Measurements from ENCODE around the gene ZNF506.
"Not testable (repeated sequence)": the region's sequence is repeated elsewhere in the genome, so short reads cannot be mapped to it uniquely, and the experiment has no call there.

Gene ZNF506

GRCh38 chr19:19826875-19827274 lies 5.3 kb upstream of the ZNF506 start:
- Histone ChIP-seq H3K4me3 (ENCODE audit: low read length in 2 of 2) (no peak overlapping the region), H3K27ac (ENCODE audit: low read length) (no peak overlapping the region), H3K27me3 (ENCODE audit: control insufficient read depth in 1 of 2, insufficient read depth in 2 of 2, low read length in 2 of 2) (no peaks in the 10 kb centered on the region), H3K9ac (ENCODE audit: low read length in 2 of 2) (no peak overlapping the region), H3K9me3 (ENCODE audit: control insufficient read depth in 2 of 2, low read length in 2 of 2) (peaks cover 2 to 17% of the 10 kb centered on the region in 2 donors), H3K36me3 (ENCODE audit: control insufficient read depth in 2 of 2, insufficient read depth in 2 of 2, low read length in 2 of 2) (no peaks in the 10 kb centered on the region), H3K4me1 (ENCODE audit: control insufficient read depth, insufficient read depth, low read length) (no peaks in the 10 kb centered on the region)

DNA sequence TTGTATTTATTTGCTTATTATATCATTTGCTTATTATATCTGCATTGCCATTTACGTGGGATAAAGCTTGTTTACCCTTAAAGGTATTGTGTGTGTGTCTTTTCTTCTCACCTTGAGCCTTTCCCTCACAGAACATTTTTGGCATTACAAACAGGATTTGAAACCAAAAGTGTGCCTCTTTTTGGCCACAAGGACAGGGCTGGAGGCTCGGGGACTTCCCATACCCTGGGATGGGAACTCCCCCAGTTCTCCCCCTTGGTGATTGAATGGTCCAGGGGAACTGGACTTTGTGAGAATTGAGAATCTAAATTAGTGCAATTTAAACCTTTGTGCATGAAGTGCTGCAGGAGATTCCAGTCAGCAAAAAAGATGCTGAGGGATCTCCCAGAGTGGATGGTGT lies 2.4 kb upstream of the ZNF506 start:
- Histone ChIP-seq H3K9ac (ENCODE audit: low read length in 2 of 2) (no peak overlapping the region), H3K4me3 (ENCODE audit: low read length in 2 of 2) (no peak overlapping the region), H3K27ac (ENCODE audit: low read length) (no peak overlapping the region), H3K9me3 (ENCODE audit: control insufficient read depth in 2 of 2, low read length in 2 of 2) (peaks cover 0 to 3% of the 10 kb centered on the region in 2 donors), H3K27me3 (ENCODE audit: control insufficient read depth in 1 of 2, insufficient read depth in 2 of 2, low read length in 2 of 2) (no peaks in the 10 kb centered on the region), H3K4me1 (ENCODE audit: control insufficient read depth, insufficient read depth, low read length) (no peaks in the 10 kb centered on the region), H3K36me3 (ENCODE audit: control insufficient read depth in 2 of 2, insufficient read depth in 2 of 2, low read length in 2 of 2) (no peaks in the 10 kb centered on the region)

GRCh38 chr19:19821976-19822375 lies 426 bp upstream of the ZNF506 start:
- not testable (repeated sequence) for H3K36me3 ChIP-seq (ENCODE audit: control insufficient read depth in 2 of 2, insufficient read depth in 2 of 2, low read length in 2 of 2); H3K4me1 ChIP-seq (ENCODE audit: control insufficient read depth, insufficient read depth, low read length); H3K9me3 ChIP-seq (ENCODE audit: control insufficient read depth in 2 of 2, low read length in 2 of 2); H3K27me3 ChIP-seq (ENCODE audit: control insufficient read depth in 1 of 2, insufficient read depth in 2 of 2, low read length in 2 of 2)
- H3K9ac ChIP-seq (ENCODE audit: low read length in 2 of 2): peak overlapping the region; percentile 69 to 88
- H3K27ac ChIP-seq (ENCODE audit: low read length): peak overlapping the region; percentile 41
- H3K4me3 ChIP-seq (ENCODE audit: low read length in 2 of 2): peak overlapping the region; percentile 57 to 97

- H3K4me1 ChIP-seq (ENCODE audit: control insufficient read depth, insufficient read depth, low read length): no peaks in the 10 kb centered on the region
- H3K27ac ChIP-seq (ENCODE audit: low read length): peak overlapping the region; percentile 97
- H3K36me3 ChIP-seq (ENCODE audit: control insufficient read depth in 2 of 2, insufficient read depth in 2 of 2, low read length in 2 of 2): no peaks in the 10 kb centered on the region
- H3K9ac ChIP-seq (ENCODE audit: low read length in 2 of 2): peak overlapping the region; percentile 88 to 99
- no peaks in the 10 kb centered on the region for H3K27me3 ChIP-seq (ENCODE audit: control insufficient read depth in 1 of 2, insufficient read depth in 2 of 2, low read length in 2 of 2)
- peak overlapping the region; percentile 92 to 97 for H3K4me3 ChIP-seq (ENCODE audit: low read length in 2 of 2)
- no peaks in the 10 kb centered on the region for H3K9me3 ChIP-seq (ENCODE audit: control insufficient read depth in 2 of 2, low read length in 2 of 2)
Observed at GRCh38 chr19:19820774-19821320, 703 bp downstream of the ZNF506 start.

- Histone ChIP-seq H3K9ac (ENCODE audit: low read length in 2 of 2) (no peak overlapping the region), H3K9me3 (ENCODE audit: control insufficient read depth in 2 of 2, low read length in 2 of 2) (no peaks in the 10 kb centered on the region), H3K36me3 (ENCODE audit: control insufficient read depth in 2 of 2, insufficient read depth in 2 of 2, low read length in 2 of 2) (no peaks in the 10 kb centered on the region), H3K4me3 (ENCODE audit: low read length in 2 of 2) (no peak overlapping the region), H3K27ac (ENCODE audit: low read length) (no peak overlapping the region), H3K4me1 (ENCODE audit: control insufficient read depth, insufficient read depth, low read length) (no peaks in the 10 kb centered on the region), H3K27me3 (ENCODE audit: control insufficient read depth in 1 of 2, insufficient read depth in 2 of 2, low read length in 2 of 2) (no peaks in the 10 kb centered on the region)
Observed at GRCh38 chr19:19817357-19817756, 4.2 kb downstream of the ZNF506 start.

DNA sequence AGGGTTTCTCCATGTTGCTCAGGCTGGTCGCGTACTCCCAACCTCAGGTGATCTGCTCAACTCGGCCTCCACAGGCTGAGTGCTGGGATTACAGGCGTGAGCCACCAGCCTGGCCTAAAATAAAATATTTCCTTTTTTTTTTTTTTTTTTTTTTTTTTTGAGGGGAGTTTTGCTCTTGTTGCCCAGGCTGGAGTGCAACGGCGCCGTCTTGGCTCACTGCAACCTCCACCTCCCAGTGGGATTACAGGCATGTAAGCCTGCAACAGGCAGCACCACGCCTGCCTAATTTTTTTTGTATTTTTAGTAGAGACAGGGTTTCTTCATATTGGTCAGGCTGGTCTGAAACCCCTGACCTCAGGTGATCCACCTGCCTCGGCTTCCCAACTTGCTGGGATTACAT lies 4.9 kb downstream of the ZNF506 start:
- Histone ChIP-seq H3K27ac (ENCODE audit: low read length) (no peak overlapping the region), H3K36me3 (ENCODE audit: control insufficient read depth in 2 of 2, insufficient read depth in 2 of 2, low read length in 2 of 2) (no peaks in the 10 kb centered on the region), H3K4me3 (ENCODE audit: low read length in 2 of 2) (no peak overlapping the region), H3K27me3 (ENCODE audit: control insufficient read depth in 1 of 2, insufficient read depth in 2 of 2, low read length in 2 of 2) (no peaks in the 10 kb centered on the region), H3K9ac (ENCODE audit: low read length in 2 of 2) (no peak overlapping the region), H3K4me1 (ENCODE audit: control insufficient read depth, insufficient read depth, low read length) (no peaks in the 10 kb centered on the region), H3K9me3 (ENCODE audit: control insufficient read depth in 2 of 2, low read length in 2 of 2) (no peaks in the 10 kb centered on the region)

- not testable (repeated sequence) for H3K27me3 ChIP-seq (ENCODE audit: control insufficient read depth in 1 of 2, insufficient read depth in 2 of 2, low read length in 2 of 2); H3K27ac ChIP-seq (ENCODE audit: low read length); H3K36me3 ChIP-seq (ENCODE audit: control insufficient read depth in 2 of 2, insufficient read depth in 2 of 2, low read length in 2 of 2); H3K4me1 ChIP-seq (ENCODE audit: control insufficient read depth, insufficient read depth, low read length); H3K9me3 ChIP-seq (ENCODE audit: control insufficient read depth in 2 of 2, low read length in 2 of 2); H3K9ac ChIP-seq (ENCODE audit: low read length in 2 of 2); H3K4me3 ChIP-seq (ENCODE audit: low read length in 2 of 2)
Observed at GRCh38 chr19:19811999-19812398, 9.6 kb downstream of the ZNF506 start.

- H3K4me1 ChIP-seq (ENCODE audit: control insufficient read depth, insufficient read depth, low read length): no peaks in the 10 kb centered on the region
- H3K4me3 ChIP-seq (ENCODE audit: low read length in 2 of 2): no peak overlapping the region
- no peak overlapping the region for H3K27ac ChIP-seq (ENCODE audit: low read length)
- no peak overlapping the region for H3K9ac ChIP-seq (ENCODE audit: low read length in 2 of 2)
- no peaks in the 10 kb centered on the region for H3K27me3 ChIP-seq (ENCODE audit: control insufficient read depth in 1 of 2, insufficient read depth in 2 of 2, low read length in 2 of 2)
- peaks cover 5 to 10% of the 10 kb centered on the region in 2 donors for H3K36me3 ChIP-seq (ENCODE audit: control insufficient read depth in 2 of 2, insufficient read depth in 2 of 2, low read length in 2 of 2)
- no peaks in the 10 kb centered on the region for H3K9me3 ChIP-seq (ENCODE audit: control insufficient read depth in 2 of 2, low read length in 2 of 2)
Observed at GRCh38 chr19:19805480-19805879, 16.1 kb downstream of the ZNF506 start.

GRCh38 chr19:19788015-19788414 lies 33.5 kb downstream of the ZNF506 start:
- H3K27me3 ChIP-seq (ENCODE audit: control insufficient read depth in 1 of 2, insufficient read depth in 2 of 2, low read length in 2 of 2): no peaks in the 10 kb centered on the region
- no peaks in the 10 kb centered on the region for H3K4me1 ChIP-seq (ENCODE audit: control insufficient read depth, insufficient read depth, low read length)
- H3K9ac ChIP-seq (ENCODE audit: low read length in 2 of 2): no peak overlapping the region
- H3K27ac ChIP-seq (ENCODE audit: low read length): no peak overlapping the region
- H3K36me3 ChIP-seq (ENCODE audit: control insufficient read depth in 2 of 2, insufficient read depth in 2 of 2, low read length in 2 of 2): peaks cover 13 to 16% of the 10 kb centered on the region in 2 donors
- no peak overlapping the region for H3K4me3 ChIP-seq (ENCODE audit: low read length in 2 of 2)
- no peaks in the 10 kb centered on the region for H3K9me3 ChIP-seq (ENCODE audit: control insufficient read depth in 2 of 2, low read length in 2 of 2)

DNA sequence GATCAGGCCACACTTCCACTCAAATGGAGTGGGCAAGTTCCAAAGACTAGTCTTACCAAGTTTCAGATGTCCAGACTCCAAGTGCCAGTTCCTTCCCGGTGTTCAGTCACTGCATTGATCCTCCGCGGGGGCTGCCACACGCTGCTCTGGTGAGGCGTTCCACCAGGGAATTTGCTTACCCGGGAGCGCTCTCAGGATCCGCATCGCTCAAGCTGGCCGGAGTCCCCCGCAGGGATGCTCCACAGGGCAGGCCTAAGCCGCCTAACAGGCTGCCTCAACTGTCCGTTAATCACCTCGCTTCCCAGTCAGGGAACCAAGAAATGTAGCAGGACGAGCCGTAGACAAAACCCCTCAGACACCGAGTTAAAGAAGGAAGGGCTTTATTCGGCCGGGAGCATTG lies 36.1 kb downstream of the ZNF506 start:
- H3K9ac ChIP-seq (ENCODE audit: low read length in 2 of 2); H3K36me3 ChIP-seq (ENCODE audit: control insufficient read depth in 2 of 2, insufficient read depth in 2 of 2, low read length in 2 of 2); H3K9me3 ChIP-seq (ENCODE audit: control insufficient read depth in 2 of 2, low read length in 2 of 2); H3K27me3 ChIP-seq (ENCODE audit: control insufficient read depth in 1 of 2, insufficient read depth in 2 of 2, low read length in 2 of 2); H3K27ac ChIP-seq (ENCODE audit: low read length); H3K4me1 ChIP-seq (ENCODE audit: control insufficient read depth, insufficient read depth, low read length); H3K4me3 ChIP-seq (ENCODE audit: low read length in 2 of 2): not testable (repeated sequence)

GRCh38 chr19:19782783-19783182 lies 38.8 kb downstream of the ZNF506 start:
- H3K9me3 ChIP-seq (ENCODE audit: control insufficient read depth in 2 of 2, low read length in 2 of 2): no peaks in the 10 kb centered on the region
- no peak overlapping the region for H3K9ac ChIP-seq (ENCODE audit: low read length in 2 of 2)
- H3K27ac ChIP-seq (ENCODE audit: low read length): no peak overlapping the region
- no peaks in the 10 kb centered on the region for H3K4me1 ChIP-seq (ENCODE audit: control insufficient read depth, insufficient read depth, low read length)
- H3K36me3 ChIP-seq (ENCODE audit: control insufficient read depth in 2 of 2, insufficient read depth in 2 of 2, low read length in 2 of 2): peaks cover 3 to 4% of the 10 kb centered on the region in 2 donors
- H3K4me3 ChIP-seq (ENCODE audit: low read length in 2 of 2): no peak overlapping the region
- no peaks in the 10 kb centered on the region for H3K27me3 ChIP-seq (ENCODE audit: control insufficient read depth in 1 of 2, insufficient read depth in 2 of 2, low read length in 2 of 2)
